ENCODE data around the gene RNF144B. TPM values are rescaled to one million over a fixed set of nuclear protein-coding genes. Genes with fewer than 3 reads are reported as not detected.

Gene RNF144B
- polyA plus RNA-seq, 3 donors = 25.6 to 31.0 (median 27.9) TPM

GRCh38 chr6:18485660-18486435 lies 98.7 kb downstream of the RNF144B start:
- Histone ChIP-seq H2AFZ (ENCODE audit: insufficient read depth, low read depth, low read length, poor library complexity, severe bottlenecking) (no peak overlapping the region), H4K20me1 (ENCODE audit: insufficient read depth, low read length) (no peaks in the 10 kb centered on the region), H3K9ac (ENCODE audit: insufficient read depth, low read length, poor library complexity, severe bottlenecking) (no peak overlapping the region), H3K4me1 (ENCODE audit: control insufficient read depth in 1 of 2, insufficient read depth in 2 of 2, low read length in 2 of 2) (no peaks in the 10 kb centered on the region), H3K27me3 (ENCODE audit: control insufficient read depth in 2 of 2, insufficient read depth in 2 of 2, low read length in 2 of 2) (no peaks in the 10 kb centered on the region), H3K36me3 (replicated peaks in 1 of 2; ENCODE audit: control insufficient read depth in 1 of 2, insufficient read depth in 2 of 2, low read length in 2 of 2) (no peaks in the 10 kb centered on the region), H3K4me2 (replicated peaks; ENCODE audit: extremely low read depth, low read length, poor library complexity, severe bottlenecking) (no peak overlapping the region), H3K4me3 (replicated peaks in 1 of 3; ENCODE audit: low read depth in 2 of 3, low read length in 3 of 3) (no peak overlapping the region), H3K79me2 (ENCODE audit: insufficient read depth, low read length) (no peaks in the 10 kb centered on the region), H3K27ac (ENCODE audit: low read depth in 1 of 2, low read length in 2 of 2) (no peak overlapping the region), H3K9me3 (replicated peaks in 1 of 2; ENCODE audit: control insufficient read depth in 1 of 2, insufficient read depth in 1 of 2, low read length in 2 of 2) (no peaks in the 10 kb centered on the region)
- H3K4me1 Mint-ChIP-seq = peaks cover 5% of the 10 kb centered on the region
- H3K9me3 Mint-ChIP-seq = peaks cover 0 to 3% (median 0%) of the 10 kb centered on the region in 7 donors
- H3K4me3 Mint-ChIP-seq = no peak overlapping the region
- WGBS (ENCODE audit: insufficient coverage) = no CpG with 5 or more reads among the region's 3 CpGs
- DNase-seq = no peak
- no peak overlapping the region for H3K27ac Mint-ChIP-seq
- no peak for TF ChIP-seq CTCF (IDR thresholded peaks at IDR 0.05)
- H3K36me3 Mint-ChIP-seq = no peaks in the 10 kb centered on the region
- peaks cover 0 to 1% (median 0%) of the 10 kb centered on the region in 3 donors for H3K27me3 Mint-ChIP-seq (ENCODE audit: low read depth in 3 of 3)
- intact Hi-C loops (cut with micrococcal nuclease) = no loop called here

- Mint-ChIP-seq H3K27ac (no peak overlapping the region), H3K9me3 (no peaks in the 10 kb centered on the region), H3K4me3 (no peak overlapping the region), H3K4me1 (peaks cover 2% of the 10 kb centered on the region), H3K27me3 (ENCODE audit: low read depth in 3 of 3) (no peaks in the 10 kb centered on the region), H3K36me3 (no peaks in the 10 kb centered on the region)
- Histone ChIP-seq H3K4me2 (replicated peaks; ENCODE audit: extremely low read depth, low read length, poor library complexity, severe bottlenecking) (no peak overlapping the region), H4K20me1 (ENCODE audit: insufficient read depth, low read length) (no peaks in the 10 kb centered on the region), H3K36me3 (replicated peaks in 1 of 2; ENCODE audit: control insufficient read depth in 1 of 2, insufficient read depth in 2 of 2, low read length in 2 of 2) (no peaks in the 10 kb centered on the region), H3K9me3 (replicated peaks in 1 of 2; ENCODE audit: control insufficient read depth in 1 of 2, insufficient read depth in 1 of 2, low read length in 2 of 2) (no peaks in the 10 kb centered on the region), H3K4me3 (replicated peaks in 1 of 3; ENCODE audit: low read depth in 2 of 3, low read length in 3 of 3) (no peak overlapping the region), H3K27me3 (ENCODE audit: control insufficient read depth in 2 of 2, insufficient read depth in 2 of 2, low read length in 2 of 2) (no peaks in the 10 kb centered on the region), H3K79me2 (ENCODE audit: insufficient read depth, low read length) (no peaks in the 10 kb centered on the region), H3K27ac (ENCODE audit: low read depth in 1 of 2, low read length in 2 of 2) (no peak overlapping the region), H3K9ac (ENCODE audit: insufficient read depth, low read length, poor library complexity, severe bottlenecking) (no peak overlapping the region), H2AFZ (ENCODE audit: insufficient read depth, low read depth, low read length, poor library complexity, severe bottlenecking) (no peak overlapping the region), H3K4me1 (ENCODE audit: control insufficient read depth in 1 of 2, insufficient read depth in 2 of 2, low read length in 2 of 2) (no peaks in the 10 kb centered on the region)
- intact Hi-C loops (cut with micrococcal nuclease) = no loop called here
- DNase-seq = no peak
- no peak for TF ChIP-seq CTCF (IDR thresholded peaks at IDR 0.05)
- 100% methylated on average over 1 of the region's 2 CpGs for WGBS (ENCODE audit: insufficient coverage)
These were observed 100.9 kb downstream of the RNF144B start for GRCh38 chr6:18488004-18488403.
